HG03039 (cell line): ENCODE measurements around the gene UBTF.

Experiments
- ATAC-seq: cut with Tn5 transposase; IDR thresholded peaks from one replicate; pipeline ENCODE4 v1.9.1; 2021; ENCODE audit warnings: mild to moderate bottlenecking, moderate library complexity; ENCODE audit not compliant: unreplicated experiment

UBTF gene

GRCh38 chr17:44219616-44220212 is at the start of gene UBTF:
TSS of gene UBTF (minus strand) at chr17:44219675. CDS start at chr17:44218229, 1,446 bp downstream.
- peak; percentile 11 for ATAC-seq

- ATAC-seq: no peak
Measured at GRCh38 chr17:44268709-44269534, 49.4 kb upstream of the UBTF start.

- ATAC-seq: no peak
Measured at GRCh38 chr17:44267818-44268490, 48.5 kb upstream of the UBTF start, which contains the start of gene SLC4A1. TSS of gene SLC4A1 (minus strand) at chr17:44268135. CDS start at chr17:44262866, 5,269 bp downstream.

- no peak for ATAC-seq
Measured at GRCh38 chr17:44267165-44267455, 47.6 kb upstream of the UBTF start.

GRCh38 chr17:44266402-44267164 is 47.1 kb upstream of the UBTF start:
- no peak for ATAC-seq

- ATAC-seq: no peak
Measured at GRCh38 chr17:44263345-44263902, 43.9 kb upstream of the UBTF start.

GRCh38 chr17:44262654-44263225 is 43.3 kb upstream of the UBTF start:
- ATAC-seq: no peak

- no peak for ATAC-seq
Measured at GRCh38 chr17:44260296-44260695, 40.8 kb upstream of the UBTF start.

- ATAC-seq: no peak
Measured at GRCh38 chr17:44258811-44259351, 39.4 kb upstream of the UBTF start.

GRCh38 chr17:44257815-44258760 is 38.6 kb upstream of the UBTF start:
- no peak for ATAC-seq

GRCh38 chr17:44256671-44257070 is 37.2 kb upstream of the UBTF start:
- no peak for ATAC-seq

GRCh38 chr17:44255915-44256314 is 36.4 kb upstream of the UBTF start:
- no peak for ATAC-seq

- ATAC-seq: no peak
Measured at GRCh38 chr17:44254361-44255095, 35.1 kb upstream of the UBTF start.

- ATAC-seq: no peak
Measured at GRCh38 chr17:44253006-44253405, 33.5 kb upstream of the UBTF start.

GRCh38 chr17:44251062-44251461 is 31.6 kb upstream of the UBTF start:
- no peak for ATAC-seq

GRCh38 chr17:44249501-44250246 is 30.2 kb upstream of the UBTF start:
- ATAC-seq: no peak

- ATAC-seq: no peak
Measured at GRCh38 chr17:44247876-44248736, 28.6 kb upstream of the UBTF start.
